Measurements from ENCODE around the gene MAP6D1. TPM values are rescaled to one million over a fixed set of nuclear protein-coding genes. Genes with fewer than 3 reads are reported as not detected.

Gene MAP6D1
- polyA plus RNA-seq, 4 donors: 0.60 to 1.9 TPM; not detected in 2

DNA sequence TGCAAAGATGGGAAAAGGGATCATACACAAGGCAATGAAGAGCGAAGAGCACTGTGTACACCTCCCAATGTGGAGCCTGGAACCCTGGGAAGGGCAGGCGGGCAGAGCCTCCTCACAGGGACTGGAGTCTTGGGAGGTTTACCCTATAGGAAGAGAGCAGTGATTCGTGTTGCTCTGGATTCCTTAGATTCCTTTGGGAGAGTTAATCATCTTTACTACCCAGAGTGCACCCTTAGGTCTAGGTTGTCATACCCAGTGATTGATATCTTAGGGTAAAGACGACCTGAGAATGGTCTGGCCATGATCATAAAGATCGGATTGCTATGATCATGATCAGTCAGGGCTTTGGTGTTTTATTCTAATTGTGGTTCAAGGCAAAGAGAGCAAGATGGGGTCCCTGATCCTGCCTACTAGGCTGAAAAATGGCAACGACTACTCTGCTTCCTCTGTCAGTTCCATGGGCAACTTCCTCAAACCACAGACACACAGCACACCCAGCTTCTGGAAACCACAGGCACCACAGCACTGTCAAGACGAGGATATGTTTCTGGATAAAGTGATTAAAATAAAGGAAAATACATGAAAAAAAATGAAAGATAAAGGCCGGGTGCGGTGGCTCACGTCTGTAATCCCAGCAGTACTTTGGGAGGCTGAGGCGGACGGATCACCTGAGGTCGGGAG is 20.4 kb upstream of the MAP6D1 start:
- Histone ChIP-seq H3K4me3 (ENCODE audit: low read depth in 1 of 3, low read length in 3 of 3) (no peak overlapping the region), H3K36me3 (ENCODE audit: control insufficient read depth in 3 of 3, insufficient read depth in 2 of 3, low read depth in 1 of 3, low read length in 3 of 3) (peaks cover 14 to 39% (median 23%) of the 10 kb centered on the region in 3 donors)

DNA sequence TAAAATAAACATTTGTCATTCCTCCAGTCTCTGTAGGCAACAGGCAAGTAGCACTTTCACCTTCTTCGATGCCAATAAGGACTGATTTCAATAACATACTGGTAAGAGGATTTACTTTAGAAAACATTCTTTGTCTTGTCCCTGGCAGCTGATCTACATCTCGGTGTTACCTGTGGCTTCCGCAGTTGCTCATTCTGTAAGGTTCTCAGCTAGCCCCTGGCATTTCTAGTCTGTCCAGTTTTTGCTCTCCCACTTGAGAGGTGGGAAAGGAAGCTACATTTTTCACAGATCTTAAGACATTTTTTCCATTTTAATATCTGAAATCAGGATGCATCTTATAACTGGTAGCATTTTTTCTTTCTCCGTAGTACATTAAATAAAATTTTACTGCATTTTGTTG is 19.7 kb upstream of the MAP6D1 start:
- H3K27me3 ChIP-seq (ENCODE audit: control insufficient read depth in 3 of 3, insufficient read depth in 3 of 3, low read length in 3 of 3): no peaks in the 10 kb centered on the region
- no peak for DNase-seq
- peaks cover 15 to 41% (median 23%) of the 10 kb centered on the region in 3 donors for H3K36me3 ChIP-seq (ENCODE audit: control insufficient read depth in 3 of 3, insufficient read depth in 2 of 3, low read depth in 1 of 3, low read length in 3 of 3)
- H3K4me1 ChIP-seq (ENCODE audit: control insufficient read depth in 3 of 3, insufficient read depth in 2 of 3, low read depth in 1 of 3, low read length in 2 of 3): no peaks in the 10 kb centered on the region
- H3K4me3 ChIP-seq (ENCODE audit: low read depth in 1 of 3, low read length in 3 of 3): no peak overlapping the region
- H3K27ac ChIP-seq (ENCODE audit: low read depth in 1 of 3, low read length in 2 of 3): no peak overlapping the region
- FAIRE-seq: no peak
- H3K9me3 ChIP-seq (ENCODE audit: control insufficient read depth in 2 of 2, insufficient read depth in 1 of 2, low read depth in 1 of 2, low read length in 1 of 2): no peaks in the 10 kb centered on the region
- 91 to 97% (median 92%) methylated on average over 4 of the region's 4 CpGs for WGBS, 3 donors

More for the DNA sequence above, 20.4 kb upstream of the MAP6D1 start:
- DNase-seq (no peak), FAIRE-seq (no peak)
- Histone ChIP-seq H3K9me3 (ENCODE audit: control insufficient read depth in 2 of 2, insufficient read depth in 1 of 2, low read depth in 1 of 2, low read length in 1 of 2) (no peaks in the 10 kb centered on the region), H3K4me1 (ENCODE audit: control insufficient read depth in 3 of 3, insufficient read depth in 2 of 3, low read depth in 1 of 3, low read length in 2 of 3) (no peaks in the 10 kb centered on the region), H3K27me3 (ENCODE audit: control insufficient read depth in 3 of 3, insufficient read depth in 3 of 3, low read length in 3 of 3) (no peaks in the 10 kb centered on the region), H3K27ac (ENCODE audit: low read depth in 1 of 3, low read length in 2 of 3) (no peak overlapping the region)
- 86 to 94% (median 89%) methylated on average over 13 of the region's 13 CpGs for WGBS, 3 donors

DNA sequence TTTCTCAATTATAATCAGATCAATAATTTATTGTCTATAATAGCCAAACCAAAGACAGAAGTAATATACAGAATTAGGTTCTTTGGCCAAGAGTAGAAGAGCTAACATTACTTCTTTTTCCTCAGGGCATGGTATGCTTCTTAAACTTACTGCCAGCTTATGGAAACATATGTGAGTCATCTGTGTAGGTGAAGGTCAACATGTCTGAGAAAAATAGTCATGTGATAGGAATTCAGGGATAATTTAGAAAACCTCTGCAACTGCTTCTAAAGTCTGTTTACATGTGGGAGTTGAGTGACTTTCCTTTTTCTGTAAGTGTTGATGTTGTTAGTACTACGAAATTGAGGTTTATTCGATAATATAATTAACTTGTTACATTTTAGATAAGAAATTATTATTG is 19.2 kb upstream of the MAP6D1 start:
- 82 to 93% (median 93%) methylated on average over 2 of the region's 2 CpGs for WGBS, 3 donors
- Histone ChIP-seq H3K4me1 (ENCODE audit: control insufficient read depth in 3 of 3, insufficient read depth in 2 of 3, low read depth in 1 of 3, low read length in 2 of 3) (no peaks in the 10 kb centered on the region), H3K27me3 (ENCODE audit: control insufficient read depth in 3 of 3, insufficient read depth in 3 of 3, low read length in 3 of 3) (no peaks in the 10 kb centered on the region), H3K9me3 (ENCODE audit: control insufficient read depth in 2 of 2, insufficient read depth in 1 of 2, low read depth in 1 of 2, low read length in 1 of 2) (no peaks in the 10 kb centered on the region), H3K36me3 (ENCODE audit: control insufficient read depth in 3 of 3, insufficient read depth in 2 of 3, low read depth in 1 of 3, low read length in 3 of 3) (peaks cover 14 to 44% (median 23%) of the 10 kb centered on the region in 3 donors), H3K4me3 (ENCODE audit: low read depth in 1 of 3, low read length in 3 of 3) (no peak overlapping the region), H3K27ac (ENCODE audit: low read depth in 1 of 3, low read length in 2 of 3) (no peak overlapping the region)
- FAIRE-seq (no peak), DNase-seq (no peak)

DNA sequence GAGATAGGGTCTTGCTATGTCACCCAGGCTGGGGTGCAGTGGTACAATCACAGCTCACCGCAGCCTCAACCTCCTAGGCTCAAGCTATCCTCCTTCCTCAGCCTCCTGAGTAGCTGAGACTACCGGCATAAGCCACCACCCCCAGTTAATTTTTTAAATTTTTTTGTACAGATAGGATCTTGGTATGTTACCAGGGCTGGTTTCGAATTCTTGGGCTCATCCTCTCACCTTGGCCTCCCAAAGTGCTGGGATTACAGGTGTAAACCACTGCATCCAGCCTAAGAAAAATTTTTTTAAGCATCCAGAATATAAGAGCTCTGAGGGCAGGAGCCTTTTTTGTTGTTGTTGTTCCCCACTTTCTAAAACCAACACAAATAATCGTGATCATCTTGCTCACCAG is 14.4 kb upstream of the MAP6D1 start:
- H3K36me3 ChIP-seq (ENCODE audit: control insufficient read depth in 3 of 3, insufficient read depth in 2 of 3, low read depth in 1 of 3, low read length in 3 of 3): peaks cover 12 to 47% (median 15%) of the 10 kb centered on the region in 3 donors
- no peaks in the 10 kb centered on the region for H3K9me3 ChIP-seq (ENCODE audit: control insufficient read depth in 2 of 2, insufficient read depth in 1 of 2, low read depth in 1 of 2, low read length in 1 of 2)
- FAIRE-seq (no peak), DNase-seq (no peak)
- 94 to 98% (median 97%) methylated on average over 4 of the region's 4 CpGs for WGBS, 3 donors
- H3K4me3 ChIP-seq (ENCODE audit: low read depth in 1 of 3, low read length in 3 of 3): no peak overlapping the region
- no peak overlapping the region for H3K27ac ChIP-seq (ENCODE audit: low read depth in 1 of 3, low read length in 2 of 3)
- H3K4me1 ChIP-seq (ENCODE audit: control insufficient read depth in 3 of 3, insufficient read depth in 2 of 3, low read depth in 1 of 3, low read length in 2 of 3): no peaks in the 10 kb centered on the region
- no peaks in the 10 kb centered on the region for H3K27me3 ChIP-seq (ENCODE audit: control insufficient read depth in 3 of 3, insufficient read depth in 3 of 3, low read length in 3 of 3)

DNA sequence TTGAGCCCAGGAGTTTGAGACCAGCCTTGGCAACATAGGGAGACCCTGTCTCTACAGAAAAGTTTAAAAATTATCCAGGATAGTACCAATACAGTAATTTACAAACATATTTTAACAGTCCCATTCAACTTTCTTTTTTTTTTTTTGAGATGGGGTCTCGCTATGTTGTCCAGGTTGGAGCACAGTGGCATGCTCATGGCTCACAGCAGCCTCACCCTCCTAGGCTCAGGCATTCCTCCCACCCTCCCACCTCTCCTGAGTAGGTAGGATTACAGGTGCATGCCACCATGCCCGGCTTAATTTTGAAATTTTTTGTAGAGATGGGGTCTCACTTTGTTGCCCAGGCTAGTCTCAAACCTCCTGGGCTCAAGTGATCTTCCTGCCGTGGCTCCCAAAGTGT is 12.5 kb upstream of the MAP6D1 start:
- no peaks in the 10 kb centered on the region for H3K4me1 ChIP-seq (ENCODE audit: control insufficient read depth in 3 of 3, insufficient read depth in 2 of 3, low read depth in 1 of 3, low read length in 2 of 3)
- 94 to 98% (median 97%) methylated on average over 3 of the region's 3 CpGs for WGBS, 3 donors
- FAIRE-seq: no peak
- H3K9me3 ChIP-seq (ENCODE audit: control insufficient read depth in 2 of 2, insufficient read depth in 1 of 2, low read depth in 1 of 2, low read length in 1 of 2): no peaks in the 10 kb centered on the region
- H3K27ac ChIP-seq (ENCODE audit: low read depth in 1 of 3, low read length in 2 of 3): no peak overlapping the region
- no peaks in the 10 kb centered on the region for H3K27me3 ChIP-seq (ENCODE audit: control insufficient read depth in 3 of 3, insufficient read depth in 3 of 3, low read length in 3 of 3)
- peaks cover 12 to 54% (median 17%) of the 10 kb centered on the region in 3 donors for H3K36me3 ChIP-seq (ENCODE audit: control insufficient read depth in 3 of 3, insufficient read depth in 2 of 3, low read depth in 1 of 3, low read length in 3 of 3)
- H3K4me3 ChIP-seq (ENCODE audit: low read depth in 1 of 3, low read length in 3 of 3): no peak overlapping the region
- DNase-seq: no peak

DNA sequence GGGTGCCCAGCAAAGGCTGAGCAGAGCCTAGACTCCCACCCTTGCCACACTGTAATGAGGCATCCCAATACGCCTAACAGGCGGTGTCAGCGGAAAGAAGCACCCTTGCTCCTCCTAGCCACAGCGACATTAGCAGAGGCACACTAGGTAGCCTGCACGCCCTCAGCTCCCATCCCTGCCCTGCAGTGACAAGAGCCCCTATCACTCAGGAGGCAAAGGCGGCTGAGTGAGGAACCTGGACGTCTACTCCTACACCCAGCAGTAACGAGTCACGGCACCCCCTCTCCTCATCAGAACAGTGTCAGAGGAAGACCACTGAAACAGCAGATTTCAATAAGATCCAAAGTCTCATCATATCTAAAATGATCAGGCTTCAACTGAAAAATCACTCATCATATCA is 12.0 kb upstream of the MAP6D1 start:
- Histone ChIP-seq H3K4me1 (ENCODE audit: control insufficient read depth in 3 of 3, insufficient read depth in 2 of 3, low read depth in 1 of 3, low read length in 2 of 3) (no peaks in the 10 kb centered on the region), H3K9me3 (ENCODE audit: control insufficient read depth in 2 of 2, insufficient read depth in 1 of 2, low read depth in 1 of 2, low read length in 1 of 2) (no peaks in the 10 kb centered on the region), H3K4me3 (ENCODE audit: low read depth in 1 of 3, low read length in 3 of 3) (no peak overlapping the region), H3K36me3 (ENCODE audit: control insufficient read depth in 3 of 3, insufficient read depth in 2 of 3, low read depth in 1 of 3, low read length in 3 of 3) (peaks cover 16 to 54% (median 17%) of the 10 kb centered on the region in 3 donors), H3K27me3 (ENCODE audit: control insufficient read depth in 3 of 3, insufficient read depth in 3 of 3, low read length in 3 of 3) (no peaks in the 10 kb centered on the region), H3K27ac (ENCODE audit: low read depth in 1 of 3, low read length in 2 of 3) (no peak overlapping the region)
- WGBS, 3 donors: 93 to 95% (median 94%) methylated on average over 9 of the region's 9 CpGs
- DNase-seq (no peak), FAIRE-seq (no peak)

DNA sequence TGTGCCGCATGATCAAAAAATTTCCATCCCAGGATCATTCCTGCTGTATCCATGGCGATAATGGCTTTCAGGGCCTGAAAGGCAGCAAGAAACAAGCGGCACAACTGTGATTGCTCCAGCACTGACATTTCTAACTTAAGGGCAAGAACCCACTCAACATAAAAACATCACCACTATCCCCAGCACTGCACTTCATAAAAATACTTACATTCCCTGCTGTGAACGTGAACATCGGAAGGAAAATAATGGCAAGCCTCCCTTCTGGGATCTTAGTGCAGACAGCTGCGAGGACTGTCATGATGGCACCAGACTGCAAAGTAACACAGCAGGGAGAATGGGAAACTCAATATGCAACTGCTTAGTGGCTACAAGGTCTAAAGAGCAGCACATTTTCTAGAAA is 8.1 kb upstream of the MAP6D1 start:
- Histone ChIP-seq H3K9me3 (ENCODE audit: control insufficient read depth in 2 of 2, insufficient read depth in 1 of 2, low read depth in 1 of 2, low read length in 1 of 2) (no peaks in the 10 kb centered on the region), H3K27ac (ENCODE audit: low read depth in 1 of 3, low read length in 2 of 3) (no peak overlapping the region), H3K4me3 (ENCODE audit: low read depth in 1 of 3, low read length in 3 of 3) (no peak overlapping the region), H3K4me1 (ENCODE audit: control insufficient read depth in 3 of 3, insufficient read depth in 2 of 3, low read depth in 1 of 3, low read length in 2 of 3) (no peaks in the 10 kb centered on the region), H3K36me3 (ENCODE audit: control insufficient read depth in 3 of 3, insufficient read depth in 2 of 3, low read depth in 1 of 3, low read length in 3 of 3) (peaks cover 9 to 59% (median 11%) of the 10 kb centered on the region in 3 donors), H3K27me3 (ENCODE audit: control insufficient read depth in 3 of 3, insufficient read depth in 3 of 3, low read length in 3 of 3) (no peaks in the 10 kb centered on the region)
- 97 to 98% (median 97%) methylated on average over 6 of the region's 6 CpGs for WGBS, 3 donors
- FAIRE-seq: no peak
- no peak for DNase-seq

DNA sequence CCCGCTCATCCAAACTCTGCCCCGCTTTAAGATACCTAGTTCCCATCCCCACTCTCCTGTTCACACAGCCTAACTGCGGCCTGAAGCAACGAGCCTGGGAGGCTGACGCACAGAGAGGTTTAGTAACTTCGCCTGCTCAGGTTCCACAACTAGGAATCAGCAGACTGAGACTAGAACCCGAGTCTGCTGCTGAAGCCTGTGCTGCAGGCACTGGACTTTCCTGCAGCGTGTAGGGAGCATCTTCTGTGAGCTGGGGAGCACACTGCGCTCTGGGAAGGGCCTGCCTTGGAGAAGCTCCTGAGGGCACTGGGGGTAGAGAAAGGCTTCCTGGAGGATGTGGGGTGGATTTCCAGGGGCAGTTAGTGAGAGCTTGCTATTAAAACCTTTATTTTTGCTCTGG is 4.8 kb upstream of the MAP6D1 start:
- FAIRE-seq: no peak
- Histone ChIP-seq H3K36me3 (ENCODE audit: control insufficient read depth in 3 of 3, insufficient read depth in 2 of 3, low read depth in 1 of 3, low read length in 3 of 3) (peaks cover 4 to 58% (median 11%) of the 10 kb centered on the region in 3 donors), H3K4me3 (ENCODE audit: low read depth in 1 of 3, low read length in 3 of 3) (no peak overlapping the region), H3K4me1 (ENCODE audit: control insufficient read depth in 3 of 3, insufficient read depth in 2 of 3, low read depth in 1 of 3, low read length in 2 of 3) (no peaks in the 10 kb centered on the region), H3K9me3 (ENCODE audit: control insufficient read depth in 2 of 2, insufficient read depth in 1 of 2, low read depth in 1 of 2, low read length in 1 of 2) (no peaks in the 10 kb centered on the region), H3K27me3 (ENCODE audit: control insufficient read depth in 3 of 3, insufficient read depth in 3 of 3, low read length in 3 of 3) (no peaks in the 10 kb centered on the region), H3K27ac (ENCODE audit: low read depth in 1 of 3, low read length in 2 of 3) (no peak overlapping the region)
- 95% methylated on average over 9 of the region's 9 CpGs for WGBS, 3 donors
- no peak for DNase-seq

DNA sequence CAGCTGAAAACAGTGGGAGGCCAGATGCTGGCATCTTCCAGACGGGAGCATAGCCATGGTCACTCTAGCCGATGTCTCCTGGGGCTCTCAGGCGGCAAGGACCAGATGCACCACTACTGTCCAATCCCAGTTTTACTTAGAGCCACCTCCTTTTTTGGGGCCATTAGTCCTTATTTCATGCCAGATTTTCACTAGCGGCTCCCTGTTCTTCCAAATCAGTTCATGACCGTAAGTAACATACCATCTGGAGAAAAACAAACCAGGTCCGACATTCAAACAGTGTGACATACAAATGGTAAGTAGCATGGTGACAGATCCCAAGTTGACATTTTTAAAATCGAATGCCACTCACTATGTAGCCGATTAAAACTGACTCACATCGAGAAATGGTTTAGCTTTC is 4.1 kb upstream of the MAP6D1 start:
- H3K9me3 ChIP-seq (ENCODE audit: control insufficient read depth in 2 of 2, insufficient read depth in 1 of 2, low read depth in 1 of 2, low read length in 1 of 2): no peaks in the 10 kb centered on the region
- no peak for FAIRE-seq
- peaks cover 4 to 53% (median 11%) of the 10 kb centered on the region in 3 donors for H3K36me3 ChIP-seq (ENCODE audit: control insufficient read depth in 3 of 3, insufficient read depth in 2 of 3, low read depth in 1 of 3, low read length in 3 of 3)
- no peak overlapping the region for H3K4me3 ChIP-seq (ENCODE audit: low read depth in 1 of 3, low read length in 3 of 3)
- peaks cover 0 to 2% (median 0%) of the 10 kb centered on the region in 3 donors for H3K4me1 ChIP-seq (ENCODE audit: control insufficient read depth in 3 of 3, insufficient read depth in 2 of 3, low read depth in 1 of 3, low read length in 2 of 3)
- 95 to 96% (median 95%) methylated on average over 9 of the region's 9 CpGs for WGBS, 3 donors
- no peak for DNase-seq
- peaks cover 0 to 1% (median 0%) of the 10 kb centered on the region in 3 donors for H3K27me3 ChIP-seq (ENCODE audit: control insufficient read depth in 3 of 3, insufficient read depth in 3 of 3, low read length in 3 of 3)
- no peak overlapping the region for H3K27ac ChIP-seq (ENCODE audit: low read depth in 1 of 3, low read length in 2 of 3)

Data from small intestine (tissue), 7 donors.